Erythroblast (primary cell): ENCODE measurements around the gene APOA5.

Experiments used
- GATA1 ChIP-seq: IDR thresholded peaks from 2 replicates; pipeline ENCODE4 v1.6.1; 2011; ENCODE audit warnings: low read depth, mild to moderate bottlenecking, control low read depth, low read length, moderate library complexity
- POLR2A ChIP-seq: IDR thresholded peaks from 2 replicates; pipeline ENCODE4 v1.6.1; 2011; ENCODE audit warnings: mild to moderate bottlenecking, low read length

DNA sequence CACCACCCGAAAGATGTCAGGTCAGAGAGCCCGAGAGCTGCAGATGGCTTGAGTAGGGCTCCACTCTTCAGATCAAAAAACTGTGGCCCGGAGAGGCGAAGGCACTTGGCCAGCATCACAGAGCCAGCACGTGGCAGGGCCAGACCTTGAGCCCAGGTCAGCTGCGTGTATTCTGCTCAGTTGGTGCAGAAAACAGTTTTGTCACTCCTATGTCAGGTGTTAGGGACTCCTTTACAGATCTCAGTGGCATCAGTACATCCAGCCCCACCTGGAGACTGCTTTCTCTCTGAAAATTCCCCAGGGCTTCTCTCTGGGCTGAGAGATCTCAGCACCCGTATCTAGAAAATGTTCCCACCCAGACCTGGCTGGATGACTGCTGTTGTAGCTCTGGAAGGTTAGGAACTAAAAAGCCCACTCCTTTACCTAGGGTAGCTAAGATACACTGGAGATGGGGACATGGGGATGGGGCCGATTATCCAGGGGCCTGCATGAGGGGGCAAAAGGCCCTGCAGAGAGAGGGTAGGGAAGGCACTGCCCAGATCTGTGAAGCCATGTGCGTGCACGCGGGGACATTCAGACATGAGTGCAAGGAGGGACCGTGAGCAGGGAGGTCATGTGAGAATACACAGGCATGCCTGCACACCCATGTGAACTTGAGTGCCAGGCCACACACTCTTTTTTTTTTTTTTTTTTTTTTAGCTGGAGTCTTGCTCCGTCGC lies 42.3 kb upstream of the APOA5 start:
- TF ChIP-seq POLR2A (no peak), GATA1 (no peak)
